WTC11 (cell line): ENCODE measurements around the gene FBLN2. TPM values are rescaled to one million over a fixed set of nuclear protein-coding genes. Genes with fewer than 3 reads are reported as not detected.

Source experiments
- ATAC-seq: fragments of 200-7000 bp; cut with Tn5 transposase; 2 replicates; pipeline ENCODE4 v1.10.0; 2021; ENCODE audit warnings: mild to moderate bottlenecking, moderate library complexity
- CTCF ChIA-PET: fragments of 300-600 bp; sonication (Branson Sonifier 250); formaldehyde crosslinking; loops from one replicate; lab custom pipeline; 2021; ENCODE audit warnings: antibody characterized with exemption; lab: Charles Lee
- POLR2A ChIA-PET: fragments of 350-600 bp; sonication (Branson Sonifier 250); formaldehyde crosslinking; loops from one replicate; lab custom pipeline; 2021; ENCODE audit warnings: antibody characterized with exemption; lab: Charles Lee
- DNase-seq: peaks from one replicate; pipeline ENCODE4 v3.0.0; 2021; ENCODE audit warnings: low spot score
- H3K27ac Mint-ChIP-seq: 2 replicates; pipeline ENCODE4 v1.8.0; 2021; ENCODE audit warnings: mixed read lengths
- H3K27me3 Mint-ChIP-seq: 2 replicates; pipeline ENCODE4 v1.8.0; 2021; ENCODE audit warnings: low read depth, mild to moderate bottlenecking, moderate library complexity, mixed read lengths
- H3K36me3 Mint-ChIP-seq: 2 replicates; pipeline ENCODE4 v1.8.0; 2021; ENCODE audit warnings: mixed read lengths
- H3K4me1 Mint-ChIP-seq: 2 replicates; pipeline ENCODE4 v1.8.0; 2022; ENCODE audit warnings: mixed read lengths
- H3K4me3 Mint-ChIP-seq: 2 replicates; pipeline ENCODE4 v1.8.0; 2021; ENCODE audit warnings: mild to moderate bottlenecking, moderate library complexity, mixed read lengths
- H3K9me3 Mint-ChIP-seq: 2 replicates; pipeline ENCODE4 v1.8.0; 2021; ENCODE audit warnings: mixed read lengths
- CREB1 ChIP-seq: sonication (generic); formaldehyde crosslinking; IDR thresholded peaks from 2 replicates; pipeline ENCODE4 v1.8.0; 2023; ENCODE audit warnings: mild to moderate bottlenecking, missing genetic modification reagents
- ELF4 ChIP-seq: sonication (generic); formaldehyde crosslinking; IDR thresholded peaks from 2 replicates; pipeline ENCODE4 v1.8.1; 2022; ENCODE audit warnings: low read depth, mild to moderate bottlenecking, moderate library complexity, missing genetic modification reagents
- JAZF1 ChIP-seq: fragments of 250-450 bp; sonication (Bioruptor Pico); IDR thresholded peaks from 2 replicates; pipeline ENCODE4 v1.9.0; 2021; ENCODE audit warnings: moderate library complexity, mild to moderate bottlenecking, inconsistent platforms
- NFE2L1 ChIP-seq: sonication (generic); formaldehyde crosslinking; IDR thresholded peaks from 2 replicates; pipeline ENCODE4 v1.8.1; 2023; ENCODE audit warnings: missing genetic modification reagents
- RORB ChIP-seq: fragments of 250-450 bp; sonication (Bioruptor Pico); IDR thresholded peaks from 2 replicates; pipeline ENCODE4 v1.9.0; 2021; ENCODE audit warnings: mild to moderate bottlenecking
- SMAD3 ChIP-seq: sonication (generic); formaldehyde crosslinking; IDR thresholded peaks from 2 replicates; pipeline ENCODE4 v1.8.0; 2022; ENCODE audit warnings: missing genetic modification reagents, mild to moderate bottlenecking, borderline replicate concordance
- SMAD4 ChIP-seq: sonication (generic); formaldehyde crosslinking; IDR thresholded peaks from 2 replicates; pipeline ENCODE4 v1.8.0; 2022; ENCODE audit warnings: mild to moderate bottlenecking, missing genetic modification reagents
- ZNF263 ChIP-seq: sonication (generic); formaldehyde crosslinking; IDR thresholded peaks from 2 replicates; pipeline ENCODE4 v1.8.1; 2022; ENCODE audit warnings: low read depth, mild to moderate bottlenecking, moderate library complexity, missing genetic modification reagents
- ZNF416 ChIP-seq: fragments of 250-450 bp; sonication (Bioruptor Pico); IDR thresholded peaks from 2 replicates; pipeline ENCODE4 v1.9.0; 2021; ENCODE audit warnings: mild to moderate bottlenecking, inconsistent platforms
- ZNF671 ChIP-seq: fragments of 250-450 bp; sonication (Bioruptor Pico); IDR thresholded peaks from 2 replicates; pipeline ENCODE4 v1.8.0; 2021; ENCODE audit warnings: mild to moderate bottlenecking
- total RNA-seq: library from RNA; stranded (reverse); gene quantifications from 3 replicates; pipeline ENCODE4 v1.2.3, GENCODE V29; 2021
- TF ChIP-seq, protein P1 (sequence below): sonication (generic); formaldehyde crosslinking; IDR thresholded peaks from 2 replicates; pipeline ENCODE4 v1.8.1; 2022; ENCODE audit warnings: missing genetic modification reagents, borderline replicate concordance
- TF ChIP-seq, protein P2 (sequence below): sonication (generic); formaldehyde crosslinking; IDR thresholded peaks from 2 replicates; pipeline ENCODE4 v1.8.1; 2023; ENCODE audit warnings: mild to moderate bottlenecking, missing genetic modification reagents, moderate library complexity
- TF ChIP-seq, protein P3 (sequence below): sonication (generic); formaldehyde crosslinking; IDR thresholded peaks from 2 replicates; pipeline ENCODE4 v1.8.1; 2023; ENCODE audit warnings: mild to moderate bottlenecking, missing genetic modification reagents
- TF ChIP-seq, protein P4 (sequence below): sonication (generic); formaldehyde crosslinking; IDR thresholded peaks from 2 replicates; pipeline ENCODE4 v1.8.0; 2023; ENCODE audit warnings: mild to moderate bottlenecking, missing genetic modification reagents
- TF ChIP-seq, protein P5 (sequence below): sonication (generic); formaldehyde crosslinking; IDR thresholded peaks from 2 replicates; pipeline ENCODE4 v1.8.1; 2023; ENCODE audit warnings: mild to moderate bottlenecking, moderate library complexity, missing genetic modification reagents
- TF ChIP-seq, protein P6 (sequence below): sonication (generic); formaldehyde crosslinking; IDR thresholded peaks from 2 replicates; pipeline ENCODE4 v1.8.1; 2022; ENCODE audit warnings: mild to moderate bottlenecking, missing genetic modification reagents, moderate library complexity, borderline replicate concordance

Gene FBLN2
- total RNA-seq, 1 experiment from 2014 or later: 20.7 TPM

DNA sequence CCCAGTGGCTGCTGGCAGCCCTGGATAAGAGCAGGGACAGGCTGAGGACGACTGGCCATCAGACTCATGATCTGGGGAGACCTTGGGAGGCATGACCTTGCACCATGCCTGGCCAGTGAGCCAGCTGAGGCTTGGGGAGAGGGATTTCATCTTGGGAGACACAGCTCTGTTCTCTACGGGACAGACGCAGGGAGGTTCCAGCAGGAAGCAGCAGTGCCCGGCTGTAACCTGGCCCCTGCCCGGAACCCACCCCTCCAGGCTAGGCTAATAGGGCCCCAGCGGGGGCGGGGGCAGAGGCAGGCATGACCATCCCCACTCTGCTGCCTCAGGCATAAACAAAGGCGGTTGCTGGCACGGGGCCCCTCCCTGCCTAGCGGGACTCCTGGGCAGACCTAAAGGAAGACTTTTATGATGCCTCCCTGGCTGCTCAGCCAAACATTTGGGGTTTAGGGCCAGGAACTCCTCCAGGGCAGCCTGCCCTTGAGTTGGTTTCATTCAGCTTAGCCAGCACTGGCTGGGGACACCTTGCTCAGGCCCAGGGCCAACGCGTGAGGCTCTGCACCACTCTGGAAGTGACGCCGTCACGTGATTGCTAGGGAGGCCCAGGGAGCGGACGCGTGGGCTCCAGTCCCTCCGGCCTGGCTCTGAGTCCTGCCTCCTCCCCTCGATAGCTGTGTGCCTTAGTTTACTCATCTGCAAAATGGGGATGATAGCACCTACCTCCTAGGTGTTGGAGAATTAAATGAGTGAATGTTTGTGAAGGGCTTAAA is 41.2 kb upstream of the FBLN2 start:
- Mint-ChIP-seq H3K36me3 (no peaks in the 10 kb centered on the region), H3K9me3 (no peaks in the 10 kb centered on the region), H3K4me3 (no peak overlapping the region), H3K27ac (peak overlapping the region; percentile 32; the same call in 1 of the 2 replicates), H3K27me3 (no peaks in the 10 kb centered on the region), H3K4me1 (peaks cover 9% of the 10 kb centered on the region)
- TF ChIP-seq, protein P1, sequence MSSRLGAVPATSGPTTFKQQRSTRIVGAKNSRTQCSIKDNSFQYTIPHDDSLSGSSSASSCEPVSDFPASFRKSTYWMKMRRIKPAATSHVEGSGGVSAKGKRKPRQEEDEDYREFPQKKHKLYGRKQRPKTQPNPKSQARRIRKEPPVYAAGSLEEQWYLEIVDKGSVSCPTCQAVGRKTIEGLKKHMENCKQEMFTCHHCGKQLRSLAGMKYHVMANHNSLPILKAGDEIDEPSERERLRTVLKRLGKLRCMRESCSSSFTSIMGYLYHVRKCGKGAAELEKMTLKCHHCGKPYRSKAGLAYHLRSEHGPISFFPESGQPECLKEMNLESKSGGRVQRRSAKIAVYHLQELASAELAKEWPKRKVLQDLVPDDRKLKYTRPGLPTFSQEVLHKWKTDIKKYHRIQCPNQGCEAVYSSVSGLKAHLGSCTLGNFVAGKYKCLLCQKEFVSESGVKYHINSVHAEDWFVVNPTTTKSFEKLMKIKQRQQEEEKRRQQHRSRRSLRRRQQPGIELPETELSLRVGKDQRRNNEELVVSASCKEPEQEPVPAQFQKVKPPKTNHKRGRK (CRISPR knock-in tag): no peak
- TF ChIP-seq, protein P2, sequence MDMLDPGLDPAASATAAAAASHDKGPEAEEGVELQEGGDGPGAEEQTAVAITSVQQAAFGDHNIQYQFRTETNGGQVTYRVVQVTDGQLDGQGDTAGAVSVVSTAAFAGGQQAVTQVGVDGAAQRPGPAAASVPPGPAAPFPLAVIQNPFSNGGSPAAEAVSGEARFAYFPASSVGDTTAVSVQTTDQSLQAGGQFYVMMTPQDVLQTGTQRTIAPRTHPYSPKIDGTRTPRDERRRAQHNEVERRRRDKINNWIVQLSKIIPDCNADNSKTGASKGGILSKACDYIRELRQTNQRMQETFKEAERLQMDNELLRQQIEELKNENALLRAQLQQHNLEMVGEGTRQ (CRISPR knock-in tag): peak; percentile 53; the same call in 1 of the 2 replicates
- ChIA-PET POLR2A (no interaction called here), CTCF (interaction anchor here (0.8 to 4.0 kb wide), 6 partner anchors 9 to 150 kb away, joined by 3 to 24 read pairs (median 5); no protein-coding TSS in a partner anchor)
- ATAC-seq: peak; percentile 65
- no peak for DNase-seq

DNA sequence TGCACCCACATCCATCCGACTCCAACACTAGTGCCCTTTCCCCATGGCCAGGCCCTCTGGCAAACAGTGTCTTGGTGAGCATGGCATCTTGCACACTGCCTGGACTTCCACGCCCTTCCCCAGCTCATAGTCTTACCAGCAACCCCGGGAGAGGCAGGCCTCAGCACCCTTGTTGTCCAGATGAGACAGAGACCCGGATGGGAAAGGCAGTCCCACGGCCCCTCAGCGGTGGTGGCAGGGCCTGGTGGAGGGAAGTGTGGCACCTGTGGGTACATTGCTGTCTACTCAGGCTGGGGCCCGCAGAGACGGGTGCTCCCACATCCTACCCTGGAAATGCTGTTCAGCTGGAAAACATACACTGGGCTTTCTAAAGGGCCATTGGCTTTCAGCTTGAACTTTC is 40.4 kb upstream of the FBLN2 start:
- ATAC-seq: no peak
- H3K27ac Mint-ChIP-seq: no peak overlapping the region
- H3K9me3 Mint-ChIP-seq: no peaks in the 10 kb centered on the region
- H3K4me1 Mint-ChIP-seq: peaks cover 9% of the 10 kb centered on the region
- ChIA-PET POLR2A (no interaction called here), CTCF (interaction anchor here (1.8 to 4.0 kb wide), 3 partner anchors 12 to 149 kb away, joined by 4 to 24 read pairs (median 9); no protein-coding TSS in a partner anchor)
- no peaks in the 10 kb centered on the region for H3K36me3 Mint-ChIP-seq
- H3K4me3 Mint-ChIP-seq: no peak overlapping the region
- no peak for TF ChIP-seq CREB1
- TF ChIP-seq ZNF416: no peak
- TF ChIP-seq, protein P3, sequence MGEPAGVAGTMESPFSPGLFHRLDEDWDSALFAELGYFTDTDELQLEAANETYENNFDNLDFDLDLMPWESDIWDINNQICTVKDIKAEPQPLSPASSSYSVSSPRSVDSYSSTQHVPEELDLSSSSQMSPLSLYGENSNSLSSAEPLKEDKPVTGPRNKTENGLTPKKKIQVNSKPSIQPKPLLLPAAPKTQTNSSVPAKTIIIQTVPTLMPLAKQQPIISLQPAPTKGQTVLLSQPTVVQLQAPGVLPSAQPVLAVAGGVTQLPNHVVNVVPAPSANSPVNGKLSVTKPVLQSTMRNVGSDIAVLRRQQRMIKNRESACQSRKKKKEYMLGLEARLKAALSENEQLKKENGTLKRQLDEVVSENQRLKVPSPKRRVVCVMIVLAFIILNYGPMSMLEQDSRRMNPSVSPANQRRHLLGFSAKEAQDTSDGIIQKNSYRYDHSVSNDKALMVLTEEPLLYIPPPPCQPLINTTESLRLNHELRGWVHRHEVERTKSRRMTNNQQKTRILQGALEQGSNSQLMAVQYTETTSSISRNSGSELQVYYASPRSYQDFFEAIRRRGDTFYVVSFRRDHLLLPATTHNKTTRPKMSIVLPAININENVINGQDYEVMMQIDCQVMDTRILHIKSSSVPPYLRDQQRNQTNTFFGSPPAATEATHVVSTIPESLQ (CRISPR knock-in tag): no peak
- TF ChIP-seq, protein P4, sequence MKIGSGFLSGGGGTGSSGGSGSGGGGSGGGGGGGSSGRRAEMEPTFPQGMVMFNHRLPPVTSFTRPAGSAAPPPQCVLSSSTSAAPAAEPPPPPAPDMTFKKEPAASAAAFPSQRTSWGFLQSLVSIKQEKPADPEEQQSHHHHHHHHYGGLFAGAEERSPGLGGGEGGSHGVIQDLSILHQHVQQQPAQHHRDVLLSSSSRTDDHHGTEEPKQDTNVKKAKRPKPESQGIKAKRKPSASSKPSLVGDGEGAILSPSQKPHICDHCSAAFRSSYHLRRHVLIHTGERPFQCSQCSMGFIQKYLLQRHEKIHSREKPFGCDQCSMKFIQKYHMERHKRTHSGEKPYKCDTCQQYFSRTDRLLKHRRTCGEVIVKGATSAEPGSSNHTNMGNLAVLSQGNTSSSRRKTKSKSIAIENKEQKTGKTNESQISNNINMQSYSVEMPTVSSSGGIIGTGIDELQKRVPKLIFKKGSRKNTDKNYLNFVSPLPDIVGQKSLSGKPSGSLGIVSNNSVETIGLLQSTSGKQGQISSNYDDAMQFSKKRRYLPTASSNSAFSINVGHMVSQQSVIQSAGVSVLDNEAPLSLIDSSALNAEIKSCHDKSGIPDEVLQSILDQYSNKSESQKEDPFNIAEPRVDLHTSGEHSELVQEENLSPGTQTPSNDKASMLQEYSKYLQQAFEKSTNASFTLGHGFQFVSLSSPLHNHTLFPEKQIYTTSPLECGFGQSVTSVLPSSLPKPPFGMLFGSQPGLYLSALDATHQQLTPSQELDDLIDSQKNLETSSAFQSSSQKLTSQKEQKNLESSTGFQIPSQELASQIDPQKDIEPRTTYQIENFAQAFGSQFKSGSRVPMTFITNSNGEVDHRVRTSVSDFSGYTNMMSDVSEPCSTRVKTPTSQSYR (CRISPR knock-in tag): no peak
- TF ChIP-seq, protein P5, sequence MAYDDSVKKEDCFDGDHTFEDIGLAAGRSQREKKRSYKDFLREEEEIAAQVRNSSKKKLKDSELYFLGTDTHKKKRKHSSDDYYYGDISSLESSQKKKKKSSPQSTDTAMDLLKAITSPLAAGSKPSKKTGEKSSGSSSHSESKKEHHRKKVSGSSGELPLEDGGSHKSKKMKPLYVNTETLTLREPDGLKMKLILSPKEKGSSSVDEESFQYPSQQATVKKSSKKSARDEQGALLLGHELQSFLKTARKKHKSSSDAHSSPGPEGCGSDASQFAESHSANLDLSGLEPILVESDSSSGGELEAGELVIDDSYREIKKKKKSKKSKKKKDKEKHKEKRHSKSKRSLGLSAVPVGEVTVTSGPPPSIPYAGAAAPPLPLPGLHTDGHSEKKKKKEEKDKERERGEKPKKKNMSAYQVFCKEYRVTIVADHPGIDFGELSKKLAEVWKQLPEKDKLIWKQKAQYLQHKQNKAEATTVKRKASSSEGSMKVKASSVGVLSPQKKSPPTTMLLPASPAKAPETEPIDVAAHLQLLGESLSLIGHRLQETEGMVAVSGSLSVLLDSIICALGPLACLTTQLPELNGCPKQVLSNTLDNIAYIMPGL (CRISPR knock-in tag): no peak
- no peak for DNase-seq
- no peaks in the 10 kb centered on the region; the same call in 1 of the 2 replicates for H3K27me3 Mint-ChIP-seq

DNA sequence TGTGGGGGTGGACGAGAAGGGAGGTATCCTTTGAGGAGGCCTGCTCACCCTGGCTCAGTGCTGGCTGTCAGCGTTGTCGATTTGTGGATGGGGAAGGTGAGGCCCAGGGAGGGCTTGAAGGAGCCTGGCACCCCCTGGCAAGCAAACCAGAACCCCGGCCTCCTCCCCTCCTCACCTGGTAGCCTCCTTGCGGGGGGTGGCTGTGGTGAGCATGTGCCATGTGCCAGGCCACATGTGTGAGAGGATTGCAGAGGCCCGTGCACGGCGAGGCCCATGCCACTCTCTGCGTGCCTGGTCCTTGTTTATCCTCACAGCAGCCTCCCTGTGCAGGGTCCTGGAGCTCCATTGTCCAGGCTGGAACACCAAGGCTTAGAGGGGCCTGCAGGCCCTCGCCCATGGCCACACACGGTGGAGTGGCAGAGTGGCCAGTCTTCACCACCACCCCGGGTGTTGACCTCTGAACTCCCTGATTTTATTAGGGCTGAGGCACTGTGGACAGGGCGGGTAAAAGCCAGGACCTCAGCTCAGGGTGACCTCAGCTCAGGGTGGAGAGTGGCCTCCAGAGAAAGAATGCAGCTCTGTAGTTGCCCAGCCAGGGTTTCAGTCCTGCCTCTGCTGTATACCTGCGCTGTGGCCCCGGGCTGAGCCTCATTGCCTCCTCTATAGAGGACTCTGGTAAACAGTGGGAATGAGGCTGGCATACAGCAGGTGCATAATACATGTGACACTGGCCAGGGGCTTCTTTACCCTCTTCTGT is 39.7 kb upstream of the FBLN2 start:
- DNase-seq: no peak
- CTCF ChIA-PET: interaction anchor here (0.6 to 4.0 kb wide), 5 partner anchors 13 to 149 kb away, joined by 3 to 24 read pairs (median 3); no protein-coding TSS in a partner anchor
- POLR2A ChIA-PET: interaction anchor here (0.6 kb wide), 1 partner anchor 634 kb away, joined by 3 read pairs; no protein-coding TSS in a partner anchor
- Mint-ChIP-seq H3K4me3 (no peak overlapping the region), H3K4me1 (peaks cover 9% of the 10 kb centered on the region), H3K27ac (no peak overlapping the region), H3K27me3 (no peaks in the 10 kb centered on the region; the same call in 1 of the 2 replicates), H3K9me3 (no peaks in the 10 kb centered on the region), H3K36me3 (no peaks in the 10 kb centered on the region)
- TF ChIP-seq ELF4 (CRISPR knock-in tag) (no peak), SMAD3 (no peak), SMAD4 (CRISPR knock-in tag) (no peak), RORB (CRISPR knock-in tag) (no peak), ZNF263 (CRISPR knock-in tag) (no peak), JAZF1 (CRISPR knock-in tag) (no peak), ZNF671 (CRISPR knock-in tag) (no peak), NFE2L1 (no peak)
- TF ChIP-seq, protein P6, sequence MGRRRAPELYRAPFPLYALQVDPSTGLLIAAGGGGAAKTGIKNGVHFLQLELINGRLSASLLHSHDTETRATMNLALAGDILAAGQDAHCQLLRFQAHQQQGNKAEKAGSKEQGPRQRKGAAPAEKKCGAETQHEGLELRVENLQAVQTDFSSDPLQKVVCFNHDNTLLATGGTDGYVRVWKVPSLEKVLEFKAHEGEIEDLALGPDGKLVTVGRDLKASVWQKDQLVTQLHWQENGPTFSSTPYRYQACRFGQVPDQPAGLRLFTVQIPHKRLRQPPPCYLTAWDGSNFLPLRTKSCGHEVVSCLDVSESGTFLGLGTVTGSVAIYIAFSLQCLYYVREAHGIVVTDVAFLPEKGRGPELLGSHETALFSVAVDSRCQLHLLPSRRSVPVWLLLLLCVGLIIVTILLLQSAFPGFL: no peak
- ATAC-seq: no peak
